GM03348 (cell line): ENCODE data around the gene ATP7B.
"Not testable (repeated sequence)": the region's sequence is repeated elsewhere in the genome, so short reads cannot be mapped to it uniquely, and the experiment has no call there.

ENCODE experiments used
- DNase-seq: peaks from one replicate; pipeline ENCODE4 v3.0.0; 2012; ENCODE audit warnings: low spot score

The ATP7B gene

DNA sequence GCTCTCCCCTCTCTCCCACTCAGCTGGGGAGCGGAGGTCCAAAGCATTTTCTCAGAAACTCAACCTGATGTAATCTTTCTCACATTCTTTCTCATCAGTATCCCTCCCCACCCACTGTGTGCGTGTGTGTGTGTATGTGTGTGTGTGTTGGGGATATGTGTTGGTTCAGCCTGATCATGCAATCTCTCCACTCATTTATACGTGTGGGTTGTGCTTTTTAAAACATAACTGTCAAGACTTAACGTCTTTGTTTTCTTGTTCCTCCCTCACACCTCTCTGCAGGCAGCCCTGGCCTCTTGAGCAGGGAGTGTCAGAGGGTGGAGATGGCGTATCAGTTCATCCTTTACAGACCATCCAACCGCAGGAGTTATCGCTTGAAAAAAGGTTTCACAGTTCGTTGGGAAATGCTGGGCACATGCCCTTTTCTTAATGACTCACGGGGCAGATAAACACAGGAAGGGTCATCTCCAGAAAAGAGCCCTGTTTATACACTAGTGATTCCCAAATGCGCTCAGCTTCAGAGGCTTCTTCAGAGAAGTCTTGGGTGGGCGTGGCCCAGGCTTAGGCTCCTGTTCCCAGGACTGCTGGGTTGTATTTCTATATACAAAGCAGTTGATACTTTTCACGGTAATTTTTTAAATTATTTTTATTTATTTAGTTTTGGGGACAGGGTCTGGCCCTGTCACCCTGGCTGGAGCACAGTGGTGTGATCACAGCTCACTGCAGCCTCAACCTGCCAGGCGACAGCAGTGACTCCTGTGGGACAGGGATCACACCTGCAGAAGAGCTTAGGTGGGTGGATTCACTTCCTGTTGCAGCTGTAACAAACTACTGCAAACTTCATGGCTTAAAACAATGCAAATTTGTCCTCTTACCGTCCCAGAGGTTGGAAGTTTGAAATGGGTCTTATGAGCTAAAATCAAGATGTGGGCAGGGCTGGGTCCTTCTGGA lies 89.2 kb downstream of the ATP7B start:
- no peak for DNase-seq

DNA sequence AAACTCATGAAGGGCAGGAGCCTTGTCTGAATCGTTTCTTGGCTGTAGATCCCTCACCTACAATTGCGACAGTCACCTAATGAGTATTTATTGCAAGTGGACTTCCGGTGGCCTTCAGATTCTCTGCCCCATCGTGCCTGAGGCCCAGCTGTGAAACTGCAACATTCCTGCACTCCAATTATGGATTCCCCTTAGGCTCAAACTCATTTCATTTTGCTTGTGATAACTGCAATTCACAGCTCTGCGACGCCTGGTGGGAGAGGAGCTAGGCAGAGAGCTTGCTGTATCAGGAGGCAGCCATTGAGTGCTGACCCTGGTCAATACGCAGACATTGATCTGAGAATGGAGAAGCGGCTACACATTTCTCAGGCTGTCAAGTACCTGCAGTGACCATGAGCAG lies 90.5 kb downstream of the ATP7B start:
- DNase-seq = no peak

DNA sequence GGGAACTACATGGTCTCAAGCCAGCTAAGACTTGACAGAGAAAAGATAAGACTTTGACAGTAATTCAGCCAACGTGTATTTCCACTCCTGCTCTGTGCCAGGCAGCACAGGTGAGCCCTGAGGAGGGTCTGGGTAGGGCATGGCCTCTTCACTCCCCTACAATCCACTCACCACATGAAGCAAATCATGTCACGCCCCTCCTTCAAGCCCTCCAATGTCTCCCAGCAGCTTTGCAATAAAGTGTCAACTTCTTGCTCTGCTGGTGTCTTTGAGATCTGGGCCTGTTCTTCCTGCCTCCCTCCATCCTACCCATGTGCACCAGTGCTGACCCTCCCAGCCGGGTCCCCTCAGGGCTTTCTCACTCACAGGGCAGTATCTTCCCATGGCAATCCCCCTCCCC lies 91.0 kb downstream of the ATP7B start:
- DNase-seq = no peak

DNA sequence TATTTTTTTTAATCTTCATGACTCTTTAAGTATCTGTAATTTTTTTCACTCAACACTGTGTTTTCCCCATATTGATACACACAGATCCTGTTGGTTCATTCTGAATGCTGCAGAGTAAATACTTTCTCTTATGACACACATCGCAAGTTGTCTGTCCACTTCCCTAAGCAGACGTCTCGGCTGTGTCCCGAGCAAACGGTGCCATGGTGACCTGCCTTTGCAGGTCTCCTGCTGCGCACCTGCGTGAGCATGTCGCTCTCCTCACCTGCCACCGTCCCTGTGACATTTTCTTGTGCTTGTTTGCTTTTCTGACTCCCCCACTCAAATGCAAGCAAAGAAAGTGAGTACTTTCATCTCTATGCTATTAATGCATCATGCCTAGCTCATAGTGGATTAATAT lies 91.7 kb downstream of the ATP7B start:
- no peak for DNase-seq

DNA sequence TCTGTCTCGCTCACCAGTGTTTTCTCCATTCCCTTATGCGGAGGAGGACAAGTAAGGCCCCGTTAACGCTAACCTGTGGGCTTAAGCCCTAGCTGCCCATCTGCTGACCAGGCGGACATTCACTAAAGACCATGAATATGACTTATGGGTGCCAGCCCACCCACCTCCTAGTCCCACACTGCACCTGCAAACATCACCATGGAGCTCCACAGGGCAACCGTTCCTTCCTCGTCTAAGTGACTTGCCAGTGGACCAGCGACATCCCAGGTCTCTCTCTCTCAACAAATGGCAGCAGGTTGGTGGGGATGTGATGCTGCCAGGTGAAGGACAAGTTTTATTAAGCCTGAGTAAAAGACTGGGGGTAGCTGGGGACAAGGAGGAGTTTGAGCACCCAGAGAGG lies 94.3 kb downstream of the ATP7B start:
- DNase-seq = no peak

DNA sequence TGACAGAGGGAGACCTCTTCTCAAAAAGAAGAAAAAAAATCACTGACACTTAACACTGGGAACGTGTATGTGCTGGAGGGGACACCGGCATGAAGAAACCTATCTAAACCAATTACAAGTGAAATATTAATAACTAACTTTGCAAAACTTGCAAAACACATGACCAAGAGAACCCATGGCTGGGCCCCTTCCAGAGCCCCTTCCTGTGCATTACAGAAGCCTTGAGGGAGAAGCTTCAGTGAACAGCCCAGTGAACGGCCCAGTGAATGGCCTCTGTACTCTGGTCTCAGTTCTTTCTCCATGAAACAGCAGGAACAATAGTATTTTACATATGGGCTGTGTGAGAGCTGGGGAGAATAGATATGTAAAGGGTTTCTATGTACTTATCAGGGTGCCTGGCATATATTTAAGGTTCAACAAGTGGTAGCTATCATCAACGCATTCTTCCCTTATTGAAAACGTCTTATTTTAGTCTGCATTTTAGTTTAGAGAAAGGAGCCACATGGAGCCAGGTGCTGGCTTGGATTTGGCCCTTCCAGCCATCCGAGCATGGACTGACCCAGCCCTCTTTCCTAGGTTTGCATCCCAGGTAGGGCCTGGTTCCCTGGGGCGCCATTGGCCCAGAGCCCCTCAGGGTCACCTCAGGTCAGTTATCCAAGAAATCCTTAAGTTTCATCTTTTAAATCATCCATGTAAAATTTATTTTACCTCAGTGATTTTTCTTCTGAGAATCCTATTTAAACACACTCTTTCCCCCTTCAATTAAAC lies 95.0 kb downstream of the ATP7B start:
- DNase-seq = no peak

DNA sequence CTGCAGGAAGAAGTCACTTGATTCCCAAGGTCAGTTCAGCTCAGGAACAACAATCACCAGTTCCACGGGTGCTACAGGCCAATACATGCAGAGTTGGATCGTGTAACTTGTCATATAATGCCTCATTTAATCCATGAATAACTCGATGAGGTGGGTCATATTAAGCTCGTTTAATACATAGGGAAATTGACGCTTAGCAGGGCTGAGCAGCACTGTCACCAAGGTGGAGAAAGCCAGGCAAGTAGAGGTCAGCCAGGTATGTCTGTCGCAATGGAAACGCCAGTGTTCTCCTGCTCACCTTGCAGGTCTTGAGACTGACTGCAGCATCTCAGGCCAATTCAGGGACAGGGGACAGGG lies 97.1 kb downstream of the ATP7B start:
- DNase-seq = no peak

DNA sequence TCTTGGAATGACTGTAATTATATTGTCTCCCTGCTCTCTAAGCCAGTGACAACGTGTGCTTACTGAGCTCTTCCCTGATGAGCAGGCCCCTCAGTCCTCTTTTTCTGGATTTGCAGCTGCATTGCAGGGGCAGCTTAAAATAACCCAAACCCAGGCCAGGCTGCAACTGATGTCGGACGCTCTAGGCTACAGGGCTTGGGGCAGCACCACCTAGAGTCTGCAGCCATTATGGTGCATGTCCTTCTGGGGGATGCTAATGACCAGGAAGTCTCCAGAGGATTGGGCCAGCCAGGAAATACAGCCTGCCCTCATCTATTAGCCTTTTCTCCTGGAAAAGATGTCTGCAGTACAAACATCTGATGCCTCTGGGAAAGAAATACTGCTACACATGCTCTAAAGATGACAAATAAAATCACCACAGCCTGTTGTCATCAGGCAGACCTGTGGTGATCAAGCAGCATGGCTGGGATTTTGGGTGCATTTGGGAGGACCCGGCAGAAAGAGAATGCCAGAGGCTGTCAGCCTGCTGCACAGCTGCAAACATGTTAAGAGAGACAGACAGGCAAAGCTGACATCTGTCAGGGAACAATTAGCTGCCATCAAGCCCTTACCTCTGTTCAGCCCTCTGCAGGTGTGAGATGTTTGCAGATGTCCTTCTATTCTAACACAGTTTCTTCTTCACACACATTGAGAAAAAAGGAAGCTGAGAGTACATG lies 97.7 kb downstream of the ATP7B start:
- DNase-seq = no peak

DNA sequence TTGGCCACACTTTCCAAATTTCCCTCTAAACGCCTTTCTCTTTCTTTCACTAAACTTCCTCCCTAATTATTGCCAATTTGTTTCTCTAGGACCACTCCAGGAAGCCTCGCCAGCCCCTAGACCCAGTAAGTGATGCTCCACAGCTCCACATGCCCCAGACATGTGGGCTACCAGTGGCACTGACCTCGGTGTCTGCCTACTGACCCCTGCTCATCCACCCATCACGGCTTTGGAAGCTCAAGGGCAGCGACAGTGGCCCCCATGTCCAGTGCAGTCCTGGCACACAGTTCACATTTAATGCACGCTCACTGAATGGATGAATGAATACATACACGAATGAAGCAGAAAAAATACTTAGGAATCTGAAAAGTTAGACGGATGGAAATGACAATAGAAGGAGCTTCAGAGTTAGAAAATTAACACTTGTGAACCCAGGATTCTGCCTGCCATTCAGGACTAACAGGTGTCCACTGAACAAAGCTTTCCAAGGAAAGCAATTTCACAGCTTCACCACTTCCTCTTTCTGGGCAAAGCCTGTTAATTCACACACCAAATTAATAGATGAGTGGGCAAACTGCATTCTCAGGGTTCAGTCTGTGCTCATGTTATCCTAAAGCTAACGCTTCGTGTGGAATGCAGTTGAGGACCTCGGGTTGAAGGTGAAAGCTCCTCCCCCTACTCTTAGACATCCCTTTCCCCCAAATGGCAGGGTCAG lies 98.6 kb downstream of the ATP7B start:
- no peak for DNase-seq

DNA sequence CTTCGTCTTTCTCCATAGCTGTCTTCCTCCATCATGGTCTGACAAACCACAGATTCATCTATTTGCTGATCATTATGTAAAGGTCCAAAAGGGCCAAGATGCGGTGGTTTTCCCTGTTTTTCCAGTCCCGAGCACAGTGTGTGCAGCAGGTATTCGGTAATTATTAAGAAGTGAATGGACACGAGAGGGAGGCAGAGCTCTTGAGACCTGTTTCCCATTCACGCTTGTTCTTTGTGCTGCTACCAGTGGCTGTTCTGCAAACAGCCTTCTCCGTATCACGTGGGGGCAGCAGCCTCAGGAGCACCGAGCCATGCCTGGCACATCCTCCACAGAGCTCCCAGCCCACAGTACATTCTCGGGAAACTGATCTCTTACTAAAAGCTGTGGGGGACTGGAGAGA lies 99.2 kb downstream of the ATP7B start:
- DNase-seq = no peak

DNA sequence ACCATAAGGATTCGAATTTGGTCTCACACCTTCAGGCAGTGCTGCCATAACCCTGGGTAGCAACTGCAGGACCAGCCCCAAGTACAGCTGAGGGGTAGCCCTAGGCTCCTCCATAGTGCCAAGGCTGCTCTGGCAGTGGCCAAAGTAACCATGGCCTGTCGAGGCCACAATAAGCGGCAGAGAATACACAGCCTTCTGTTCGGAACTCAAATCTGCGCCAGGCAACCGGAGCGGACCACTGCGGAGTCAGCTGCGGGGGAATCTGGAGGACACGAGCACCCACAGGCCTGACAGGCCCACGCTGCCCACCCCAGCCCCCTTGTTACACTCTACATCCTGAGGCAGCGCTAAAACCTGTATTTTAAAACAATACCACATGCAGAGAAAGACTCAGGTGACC lies 100.7 kb downstream of the ATP7B start:
- DNase-seq = no peak

DNA sequence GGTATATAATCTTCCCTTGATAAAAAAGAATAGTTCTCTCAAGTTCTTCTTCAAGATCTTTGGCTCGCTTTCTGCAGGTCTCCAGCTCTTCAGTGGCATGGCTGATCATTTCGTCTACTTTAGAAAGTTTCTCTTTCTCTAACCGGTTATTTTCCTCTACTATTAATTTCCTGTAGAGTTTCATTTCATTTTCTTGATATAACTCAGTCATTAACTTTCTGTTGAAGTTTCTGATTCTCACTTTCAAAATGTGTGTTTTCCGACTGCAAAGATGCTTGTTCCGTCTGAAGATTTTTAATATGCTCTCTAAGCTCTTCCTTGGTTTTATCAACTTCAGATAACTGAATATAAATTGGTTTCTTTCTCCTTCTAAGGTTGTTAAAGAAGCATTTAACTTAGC lies 102.0 kb downstream of the ATP7B start:
- not testable (repeated sequence) for DNase-seq

DNA sequence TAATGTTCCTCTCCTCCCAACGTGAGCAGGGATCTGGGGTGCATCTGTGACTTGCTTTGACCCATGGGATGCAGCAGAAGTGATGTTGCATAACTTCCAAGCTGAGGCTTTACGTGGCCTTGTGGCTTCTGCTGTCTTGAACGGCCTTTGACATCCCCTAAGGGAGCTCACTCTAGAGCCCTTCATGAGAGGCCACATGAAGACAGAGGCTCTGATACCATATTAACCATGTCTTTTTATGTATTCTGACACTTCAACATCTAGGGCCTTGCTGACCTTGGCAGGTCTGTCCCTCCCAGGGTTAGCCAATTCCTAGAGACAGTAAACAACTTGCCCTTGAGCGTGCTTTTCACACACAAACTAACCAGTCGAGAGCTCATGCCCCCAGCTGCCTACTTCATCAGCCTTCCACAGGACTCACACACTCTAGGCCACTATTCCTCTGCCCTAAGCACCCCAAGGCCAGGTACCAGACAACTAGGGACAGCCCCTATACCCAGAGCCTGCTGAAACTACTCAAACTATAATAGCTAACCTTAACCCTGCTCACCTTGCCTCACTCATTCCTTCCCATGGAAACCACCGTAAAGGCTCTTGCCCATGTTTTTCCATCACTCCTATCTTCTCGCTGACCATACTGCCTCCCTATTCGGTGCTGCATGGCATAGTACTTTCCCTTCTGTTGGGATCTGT lies 104.1 kb downstream of the ATP7B start:
- no peak for DNase-seq

DNA sequence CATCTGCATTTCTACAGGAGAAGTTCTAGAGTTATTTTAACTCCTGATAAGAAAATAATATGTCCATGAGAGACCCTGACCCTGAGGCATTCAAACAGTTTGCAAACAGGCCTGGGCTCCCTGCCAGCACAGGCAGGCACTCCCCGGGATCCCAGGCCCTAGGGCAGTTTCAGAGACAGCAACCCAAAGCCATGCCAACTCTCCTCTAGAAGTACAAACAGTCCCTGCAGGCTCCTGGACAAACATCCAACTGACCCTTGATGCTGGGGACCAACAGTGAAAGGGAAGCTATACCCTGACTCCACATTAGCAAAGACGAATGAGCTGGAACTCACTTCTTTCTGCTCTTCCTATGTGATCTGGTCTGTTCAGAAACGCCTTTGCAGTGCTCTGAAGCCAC lies 104.7 kb downstream of the ATP7B start:
- no peak for DNase-seq

DNA sequence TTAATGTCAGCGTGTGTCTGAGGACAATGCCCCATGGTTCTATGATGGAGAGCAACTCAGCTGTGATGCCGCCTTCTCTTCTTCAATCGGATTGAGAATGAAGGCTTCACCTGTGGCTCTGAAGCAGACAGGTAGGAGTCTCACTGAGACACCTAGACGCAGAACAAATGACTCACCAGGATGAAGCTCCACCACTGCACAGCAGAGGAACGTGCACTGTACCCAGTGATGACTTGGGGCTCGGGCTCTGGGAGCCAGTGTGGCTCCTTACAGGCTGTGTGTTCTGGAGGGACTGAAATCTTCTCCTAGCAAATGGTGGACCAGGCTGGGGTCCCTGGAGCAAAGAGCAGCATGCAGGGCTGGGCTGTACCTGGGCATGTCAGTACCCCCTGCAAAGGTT lies 105.5 kb downstream of the ATP7B start:
- DNase-seq = no peak

DNA sequence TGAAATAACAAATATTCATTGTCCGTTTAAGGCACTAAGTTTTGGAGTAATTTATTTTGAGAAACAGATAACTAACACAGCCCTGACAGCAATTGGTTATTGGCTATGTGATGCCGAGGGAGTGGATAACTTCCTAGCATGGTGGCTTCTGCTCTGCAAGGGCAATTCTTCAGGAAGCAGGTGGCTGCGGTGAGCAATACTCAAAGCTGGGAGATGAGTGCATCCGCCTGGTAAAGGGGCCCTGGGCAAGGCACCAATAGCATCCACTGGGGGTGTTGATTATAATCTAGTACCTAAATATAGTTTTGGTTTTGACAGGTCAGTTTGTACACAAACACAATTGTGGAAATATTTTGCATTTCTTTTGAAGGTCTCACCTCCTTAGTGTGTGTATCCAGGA lies 108.5 kb downstream of the ATP7B start:
- no peak for DNase-seq

DNA sequence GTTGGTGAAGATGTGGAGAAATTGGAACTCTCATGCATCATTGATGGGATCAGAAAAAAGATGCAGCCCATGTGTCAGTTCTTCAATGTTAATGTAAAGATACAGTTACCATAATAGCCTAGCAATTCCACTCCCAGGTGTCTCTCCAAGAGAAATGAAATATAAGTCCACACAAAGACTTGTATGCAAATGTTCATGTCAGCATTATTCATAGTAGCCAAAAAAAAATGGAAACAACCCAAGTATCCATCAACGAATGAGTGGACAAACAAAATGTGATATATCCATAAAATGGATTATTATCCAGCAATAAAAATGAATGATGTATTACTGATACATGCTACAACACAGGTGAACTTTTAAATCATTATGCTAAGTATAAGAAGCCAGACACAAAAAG lies 110.8 kb downstream of the ATP7B start:
- no peak for DNase-seq

DNA sequence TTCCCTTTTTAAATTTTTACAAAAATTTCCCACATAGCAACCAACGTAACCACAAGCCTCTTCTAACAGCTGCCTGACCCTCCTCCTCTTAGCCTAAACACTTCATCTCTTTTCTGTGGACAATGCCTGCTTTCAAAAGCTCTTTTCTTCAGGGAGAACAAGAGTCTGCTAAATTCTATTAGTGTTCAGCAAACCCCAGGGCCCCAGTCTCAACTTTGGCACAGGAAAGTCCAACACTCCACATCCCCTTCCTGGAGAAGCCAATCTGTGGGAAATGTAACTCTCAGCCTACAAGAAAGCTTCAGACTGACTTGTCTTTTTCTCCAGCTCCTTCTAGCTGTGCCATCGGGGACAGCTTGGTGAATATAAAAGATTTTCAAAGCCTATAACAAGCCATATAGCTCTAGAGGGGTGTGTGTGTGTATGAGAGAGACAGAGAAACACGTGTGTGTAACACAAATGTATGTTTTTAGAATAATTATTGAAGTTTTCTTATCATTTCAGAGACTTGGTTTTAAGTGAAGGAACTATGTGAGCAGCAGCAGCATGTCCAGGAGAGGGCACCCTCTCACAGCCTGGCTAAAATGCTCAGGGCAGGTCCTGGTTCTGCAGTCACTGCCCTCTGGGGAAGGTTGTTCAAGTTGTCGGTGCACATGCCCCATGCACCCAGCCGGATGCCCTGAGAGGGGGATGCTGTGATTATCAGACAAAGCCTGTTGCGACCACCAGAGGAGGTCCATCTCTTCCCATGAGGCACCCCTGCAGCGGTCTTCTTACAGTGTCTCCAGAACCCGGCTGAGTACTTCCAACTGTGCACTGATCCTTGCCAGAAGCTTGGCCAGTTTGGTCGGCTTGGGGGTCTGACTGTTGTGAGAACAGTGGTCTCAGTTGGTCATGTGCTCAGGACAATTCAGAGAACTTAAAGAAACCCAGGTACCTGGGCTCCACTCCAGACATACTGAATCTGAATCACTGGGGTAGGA lies 115.1 kb downstream of the ATP7B start:
- peak; percentile 88 for DNase-seq

DNA sequence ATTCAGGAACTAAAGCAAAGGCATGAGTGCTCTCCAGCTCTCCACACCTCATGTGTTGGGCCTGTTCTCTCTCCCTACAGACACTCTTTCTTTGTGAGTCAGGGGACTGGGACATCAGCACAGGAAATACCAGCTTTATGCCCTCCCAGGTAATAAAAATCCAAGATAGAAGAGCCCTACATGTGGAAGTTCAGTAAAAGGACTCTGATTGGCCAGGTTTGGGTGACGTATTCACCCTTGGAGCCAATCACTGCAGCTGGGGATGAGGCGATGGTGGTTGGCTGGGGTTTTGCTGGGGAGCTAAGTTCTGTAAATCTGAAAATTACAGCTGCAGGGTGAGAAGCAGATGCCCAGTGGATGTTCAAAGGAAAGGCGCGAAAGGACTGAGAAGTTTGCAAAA lies 117.0 kb downstream of the ATP7B start:
- DNase-seq = no peak

DNA sequence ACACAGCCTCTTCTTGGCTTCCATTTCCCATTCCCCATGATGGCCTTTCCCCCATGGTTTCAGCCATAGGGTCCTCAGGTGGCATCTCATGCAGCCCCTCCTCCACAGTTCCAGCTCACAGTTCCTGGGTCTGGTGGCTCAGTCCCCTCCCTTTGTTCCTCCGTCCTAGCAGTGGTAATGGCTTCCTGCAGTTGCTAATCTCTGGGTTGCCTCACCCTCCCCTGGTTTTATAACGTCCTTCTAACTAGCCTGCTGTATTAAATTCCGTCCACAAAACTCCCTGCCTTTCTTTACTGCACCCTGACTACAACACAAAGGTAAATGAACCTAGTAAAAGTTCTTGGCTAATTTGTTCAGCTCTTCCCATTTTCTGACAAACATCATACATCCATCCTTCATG lies 118.6 kb downstream of the ATP7B start:
- no peak for DNase-seq
